GM19240 (cell line): Measurements from ENCODE around the gene NR2E1.

Experiments
- DNase-seq: peaks from one replicate; pipeline ENCODE4 v3.0.0; 2011; ENCODE audit warnings: low spot score; ENCODE audit not compliant: insufficient read length

The NR2E1 gene

DNA sequence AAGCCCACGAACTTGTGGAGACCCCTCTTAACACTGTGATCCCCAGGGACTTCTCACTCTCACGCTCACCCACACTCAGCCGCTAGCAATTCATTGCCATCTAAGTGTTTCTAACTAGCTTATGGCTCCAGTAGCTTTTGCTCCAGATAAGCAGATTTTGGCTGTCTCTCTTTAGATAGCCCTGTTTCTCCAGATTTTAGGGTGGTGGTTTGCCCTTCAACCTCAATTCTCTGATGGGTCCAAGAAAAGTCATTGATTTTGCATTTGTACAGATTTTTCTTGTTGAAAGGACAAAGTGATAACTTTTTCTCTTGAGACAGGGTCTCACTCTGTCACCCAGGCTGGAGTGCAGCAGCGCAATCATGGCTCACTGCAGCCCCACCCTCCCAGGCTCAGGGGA, 41.2 kb downstream of the NR2E1 start:
- DNase-seq, result no peak

GRCh38 chr6:108209738-108210137, 43.9 kb downstream of the NR2E1 start:
- DNase-seq, result no peak

DNA sequence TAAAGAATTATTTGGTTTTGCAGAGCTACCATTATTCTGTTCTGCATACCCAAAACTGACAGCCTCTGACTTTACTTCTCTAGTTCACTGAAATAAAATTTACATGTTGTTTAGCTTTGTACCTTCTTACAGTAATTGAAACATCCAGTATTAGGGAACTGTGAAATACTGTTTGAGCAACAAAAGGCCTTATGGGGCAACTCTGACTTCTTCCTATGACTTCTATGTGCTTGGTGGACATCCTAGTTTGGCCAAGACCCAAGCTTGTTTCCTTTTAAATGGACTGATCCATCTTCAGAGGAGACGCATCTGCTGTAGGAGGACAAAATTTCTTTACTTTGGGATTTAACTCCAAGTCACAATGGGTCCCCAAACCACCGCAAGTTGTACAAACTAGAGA, 44.7 kb downstream of the NR2E1 start:
- DNase-seq, result no peak

- no peak for DNase-seq
These were observed 45.8 kb downstream of the NR2E1 start for GRCh38 chr6:108211671-108212070.

DNA sequence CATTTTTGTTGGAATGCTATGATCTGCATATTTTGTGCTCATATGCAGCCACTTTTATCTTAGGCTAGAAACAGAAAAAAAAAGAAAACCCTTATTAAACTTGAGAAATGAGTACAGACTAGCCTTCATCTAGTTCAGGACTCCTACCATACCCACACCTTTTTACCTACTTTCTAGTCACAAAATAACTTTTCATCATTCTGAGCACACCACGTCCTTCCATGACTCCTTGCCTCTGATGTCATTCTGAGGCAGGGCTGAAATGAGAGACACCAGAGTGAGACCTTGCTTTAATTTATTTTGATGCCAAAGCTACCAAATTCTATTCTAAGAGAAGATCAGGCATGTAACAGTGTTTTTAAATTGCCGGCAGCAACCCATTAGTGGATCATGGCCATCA, 56.2 kb downstream of the NR2E1 start:
- DNase-seq, result no peak

DNA sequence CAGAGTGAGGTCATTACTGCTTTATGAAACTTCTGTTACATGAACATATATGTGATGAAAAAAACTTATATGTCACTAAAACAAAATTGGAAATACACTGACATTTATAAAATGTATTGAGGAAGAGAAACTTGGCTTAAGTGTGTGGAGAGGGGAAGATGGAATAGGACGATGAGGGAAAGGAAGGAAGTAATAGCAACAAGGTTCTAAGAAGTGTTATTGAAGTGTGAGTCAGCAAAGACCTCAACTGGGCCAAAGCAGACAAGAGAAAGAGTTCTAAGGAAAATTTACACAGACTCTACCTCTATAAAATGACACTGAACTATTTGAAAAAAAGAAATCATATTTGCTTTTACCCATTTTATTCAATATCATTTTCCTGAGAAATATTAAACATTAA, 56.7 kb downstream of the NR2E1 start:
- DNase-seq, result no peak

DNA sequence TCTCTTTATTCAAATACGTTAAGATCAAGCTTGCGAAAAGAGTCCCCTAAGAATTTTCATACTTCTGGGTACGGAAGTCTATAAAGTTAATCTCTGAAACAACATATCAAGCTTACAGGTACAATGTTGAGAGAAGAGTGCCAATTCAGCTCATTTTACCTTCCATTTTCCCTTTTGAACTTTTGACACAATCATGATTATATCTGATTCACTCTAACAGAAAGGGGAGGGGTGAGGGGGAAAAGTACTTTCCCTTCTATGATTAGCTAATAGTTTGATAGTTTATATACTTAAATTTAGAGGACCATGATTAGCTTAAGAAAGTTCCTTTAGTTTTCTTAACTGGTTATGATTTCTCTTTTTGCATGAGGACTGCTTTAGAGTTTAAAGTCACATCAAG, 61.5 kb downstream of the NR2E1 start:
- DNase-seq, result no peak

GRCh38 chr6:108228416-108228815, 62.6 kb downstream of the NR2E1 start:
- no peak for DNase-seq

DNA sequence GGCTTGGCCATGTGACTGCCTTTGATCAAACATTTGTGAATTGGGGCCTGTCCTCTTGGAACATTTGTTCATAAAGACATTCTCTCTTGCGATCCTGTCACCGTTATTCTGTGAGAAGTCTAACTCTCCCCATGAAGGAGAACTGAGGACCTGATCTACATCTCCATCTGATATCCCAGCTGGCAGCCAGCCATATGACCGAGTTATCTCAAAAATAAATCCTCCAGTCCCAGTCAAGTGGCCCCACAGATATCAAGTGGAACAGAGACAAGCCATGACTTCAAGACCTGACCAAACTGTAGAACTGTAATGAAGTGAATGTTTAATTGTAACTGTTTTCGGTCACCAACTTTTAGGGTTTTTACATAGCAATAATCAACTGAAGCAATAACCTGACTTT, 69.3 kb downstream of the NR2E1 start:
- DNase-seq, result no peak

DNA sequence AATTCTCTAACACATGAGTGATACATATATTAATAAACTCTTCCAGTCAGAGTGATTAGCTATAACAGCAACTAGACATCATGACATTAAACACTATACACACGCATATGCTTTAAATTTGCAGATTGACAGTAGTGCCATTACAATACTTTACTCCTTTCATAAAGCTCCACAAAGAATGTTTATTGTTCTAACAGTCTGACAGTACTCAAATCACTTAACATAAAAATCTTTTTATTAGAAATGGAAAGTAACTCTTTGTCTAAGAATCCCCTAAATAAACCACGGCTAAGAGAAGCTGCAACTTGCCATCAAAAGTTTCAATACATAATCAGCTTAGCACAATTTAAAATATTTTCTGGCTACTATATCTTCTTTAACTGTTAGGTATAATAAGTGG, 71.0 kb downstream of the NR2E1 start:
- DNase-seq, result no peak

GRCh38 chr6:108238322-108238721, 72.5 kb downstream of the NR2E1 start:
- no peak for DNase-seq
